HCT116 (cell line): Measurements from ENCODE around the gene SLC12A7. TPM values are rescaled to one million over a fixed set of nuclear protein-coding genes. Genes with fewer than 3 reads are reported as not detected.

Experiments
- ATAC-seq: fragments of 200-7000 bp; cut with Tn5 transposase; 2 replicates; pipeline ENCODE4 v1.9.1; 2020; ENCODE audit warnings: mild to moderate bottlenecking, moderate library complexity
- BruUV-seq: library from RNA; stranded (reverse); fragments of 400-500 nt; replicated peaks from 2 replicates; lab custom pipeline; 2021; lab: Mats Ljungman, UMichigan
- CTCF ChIA-PET: fragments of 300-600 bp; sonication (Branson Sonifier 250); formaldehyde crosslinking; loops from one replicate; lab custom pipeline; 2021; ENCODE audit warnings: antibody characterized with exemption; lab: Charles Lee
- POLR2A ChIA-PET: fragments of 300-600, 350-600 bp; sonication (Branson Sonifier 250); formaldehyde crosslinking; loops from one replicate; lab custom pipeline; 2021; ENCODE audit warnings: antibody characterized with exemption; lab: Charles Lee
- RAD21 ChIA-PET, 2 experiments: fragments of 300-600 bp; sonication (Branson Sonifier 250); formaldehyde crosslinking; loops; one replicate each; lab custom pipeline; 2023; ENCODE audit warnings: low total read pairs in 2 of 2; ENCODE audit not compliant: uncharacterized antibody in 2 of 2, unreplicated experiment in 2 of 2, low non-redundant PET in 1 of 2; lab: Charles Lee
- DNase-seq: peaks from one replicate; pipeline ENCODE4 v3.0.0-alpha.2; 2010; ENCODE audit warnings: low read depth, low spot score
- H2AFZ ChIP-seq: fragments of 200-600 bp; shearing (Covaris generic), sonication (generic); 2 replicates; pipeline ENCODE4 v1.6.1; 2017; ENCODE audit warnings: low read depth, mixed run types, mixed read lengths, antibody characterized with exemption, low read length; ENCODE audit not compliant: poor library complexity, severe bottlenecking
- H3K27ac ChIP-seq: 2 replicates; pipeline ENCODE4 v1.5.1; 2012; ENCODE audit warnings: low read depth, low read length
- H3K27me3 ChIP-seq: fragments of 200-600 bp; sonication (generic); 2 replicates; pipeline ENCODE4 v1.6.1; 2016; ENCODE audit warnings: mixed run types, low read length, mixed read lengths; ENCODE audit not compliant: insufficient read depth
- H3K36me3 ChIP-seq, 2 experiments: fragments of 200-500 bp in 1 of 2; fragments of 200-600 bp in 1 of 2; sonication (Bioruptor generic) in 1 of 2; sonication (generic) in 1 of 2; 2 replicates each; pipeline versions ENCODE4 v1.5.1 to v1.6.1; 2014 to 2016; ENCODE audit warnings: low read length in 2 of 2, inconsistent platforms in 1 of 2, mixed read lengths in 1 of 2, mixed run types in 1 of 2; ENCODE audit not compliant: insufficient read depth in 2 of 2, control insufficient read depth in 1 of 2
- H3K4me1 ChIP-seq, 2 experiments: fragments of 200-600 bp in 1 of 2; sonication (generic) in 1 of 2; 2 replicates each; pipeline versions ENCODE4 v1.5.1 to v1.6.1; 2012 to 2017; ENCODE audit warnings: low read length in 2 of 2, inconsistent platforms in 1 of 2, mild to moderate bottlenecking in 1 of 2, mixed read lengths in 1 of 2, mixed run types in 1 of 2, moderate library complexity in 1 of 2; ENCODE audit not compliant: insufficient read depth in 2 of 2, control insufficient read depth in 1 of 2
- H3K4me2 ChIP-seq: fragments of 200-600 bp; sonication (generic); 2 replicates; pipeline ENCODE4 v1.6.1; 2017; ENCODE audit warnings: mixed run types, low read length, mixed read lengths
- H3K4me3 ChIP-seq, 2 experiments: fragments of 200-600 bp in 1 of 2; sonication (generic) in 1 of 2; replicated peaks in 1 of 2; 2 replicates each; pipeline ENCODE4 v1.5.1; 2011 to 2016; ENCODE audit warnings: low read length in 2 of 2, control low read depth in 1 of 2, low read depth in 1 of 2, mild to moderate bottlenecking in 1 of 2, mixed read lengths in 1 of 2, mixed run types in 1 of 2
- H3K79me2 ChIP-seq: fragments of 200-600 bp; sonication (generic); 2 replicates; pipeline ENCODE4 v1.6.1; 2017; ENCODE audit warnings: mild to moderate bottlenecking, mixed run types, low read length, moderate library complexity, mixed read lengths; ENCODE audit not compliant: insufficient read depth
- H3K9ac ChIP-seq: fragments of 200-600 bp; sonication (generic); 2 replicates; pipeline ENCODE4 v1.6.1; 2016; ENCODE audit warnings: low read length, mixed read lengths
- H3K9me2 ChIP-seq: fragments of 200-600 bp; sonication (generic), shearing (Covaris generic); 2 replicates; pipeline ENCODE4 v1.6.1; 2017; ENCODE audit warnings: mixed run types, mild to moderate bottlenecking, moderate library complexity; ENCODE audit not compliant: insufficient read depth
- H3K9me3 ChIP-seq, 2 experiments: fragments of 200-500 bp in 1 of 2; fragments of 200-600 bp in 1 of 2; sonication (Bioruptor generic) in 1 of 2; sonication (generic) in 1 of 2; 2 replicates each; pipeline ENCODE4 v1.6.1; 2014 to 2017; ENCODE audit warnings: low read length in 2 of 2, mixed read lengths in 2 of 2, inconsistent platforms in 1 of 2, low read depth in 1 of 2, mild to moderate bottlenecking in 1 of 2, mixed run types in 1 of 2, moderate library complexity in 1 of 2; ENCODE audit not compliant: control insufficient read depth in 1 of 2, insufficient read depth in 1 of 2
- H4K20me1 ChIP-seq: fragments of 200-600 bp; sonication (generic), shearing (Covaris generic); 2 replicates; pipeline ENCODE4 v1.6.1; 2017; ENCODE audit warnings: mixed run types, mild to moderate bottlenecking, moderate library complexity; ENCODE audit not compliant: insufficient read depth
- ATF3 ChIP-seq: IDR thresholded peaks from 2 replicates; pipeline ENCODE4 v1.6.1; 2012
- CBX3 ChIP-seq: IDR thresholded peaks from 2 replicates; pipeline ENCODE4 v1.6.1; 2012; ENCODE audit warnings: low read depth
- CEBPB ChIP-seq: IDR thresholded peaks from 2 replicates; pipeline ENCODE4 v1.6.1; 2012; ENCODE audit warnings: low read depth
- CTCF ChIP-seq, 3 experiments: fragments of 200-600 bp in 1 of 3; sonication (generic) in 1 of 3; IDR thresholded peaks in 2 of 3; conservative IDR thresholded peaks in 1 of 3; 2 replicates each; pipeline ENCODE4 v1.5.1; 2012 to 2017; ENCODE audit warnings: low read depth in 2 of 3, low read length in 2 of 3, antibody characterized with exemption in 1 of 3, borderline replicate concordance in 1 of 3, control low read depth in 1 of 3, mild to moderate bottlenecking in 1 of 3, mixed read lengths in 1 of 3, mixed run types in 1 of 3, moderate library complexity in 1 of 3; ENCODE audit not compliant: insufficient read depth in 1 of 3
- EGR1 ChIP-seq: IDR thresholded peaks from 2 replicates; pipeline ENCODE4 v1.6.1; 2012; ENCODE audit warnings: low read depth
- ELF1 ChIP-seq: IDR thresholded peaks from 2 replicates; pipeline ENCODE4 v1.6.1; 2012; ENCODE audit warnings: low read depth, borderline replicate concordance
- EZH2 ChIP-seq: fragments of 200-600 bp; sonication (generic); IDR thresholded peaks from 2 replicates; pipeline ENCODE4 v1.6.1; 2017; ENCODE audit warnings: antibody characterized with exemption, mixed run types
- EZH2phosphoT487 ChIP-seq: fragments of 200-600 bp; IDR thresholded peaks from 2 replicates; pipeline ENCODE4 v1.6.1; 2018; ENCODE audit warnings: antibody characterized with exemption, borderline replicate concordance
- FOSL1 ChIP-seq: IDR thresholded peaks from 2 replicates; pipeline ENCODE4 v1.6.1; 2012; ENCODE audit warnings: low read depth
- MAX ChIP-seq: IDR thresholded peaks from 2 replicates; pipeline ENCODE4 v1.6.1; 2012
- POLR2A ChIP-seq: IDR thresholded peaks from 2 replicates; pipeline ENCODE4 v1.7.0; 2011; ENCODE audit warnings: borderline replicate concordance; ENCODE audit not compliant: insufficient read depth, insufficient read length; ENCODE audit errors: extremely low read depth
- POLR2AphosphoS5 ChIP-seq: IDR thresholded peaks from 2 replicates; pipeline ENCODE4 v1.6.1; 2011; ENCODE audit warnings: mild to moderate bottlenecking, low read depth, low read length, moderate library complexity
- RAD21 ChIP-seq: IDR thresholded peaks from 2 replicates; pipeline ENCODE4 v1.6.1; 2012; ENCODE audit warnings: low read depth, mild to moderate bottlenecking
- REST ChIP-seq: IDR thresholded peaks from 2 replicates; pipeline ENCODE4 v1.6.1; 2012; ENCODE audit warnings: low read depth
- SRF ChIP-seq: IDR thresholded peaks from 2 replicates; pipeline ENCODE4 v1.6.1; 2012; ENCODE audit warnings: low read depth
- YY1 ChIP-seq: IDR thresholded peaks from 2 replicates; pipeline ENCODE4 v1.6.1; 2011; ENCODE audit warnings: low read length, low read depth, moderate library complexity, mild to moderate bottlenecking; ENCODE audit not compliant: insufficient replicate concordance; ENCODE audit errors: extremely low read depth
- ZBTB33 ChIP-seq: IDR thresholded peaks from 2 replicates; pipeline ENCODE4 v1.6.1; 2011; ENCODE audit warnings: mild to moderate bottlenecking, low read length, moderate library complexity; ENCODE audit not compliant: insufficient replicate concordance; ENCODE audit errors: extremely low read depth
- ZFX ChIP-seq: fragments of 450-650 bp; IDR thresholded peaks from 2 replicates; pipeline ENCODE4 v1.6.1; 2017
- ZNF274 ChIP-seq: fragments of 200-500 bp; sonication (Bioruptor generic); IDR thresholded peaks from 2 replicates; pipeline ENCODE4 v1.6.1; 2014; ENCODE audit warnings: mild to moderate bottlenecking, low read depth, low read length, inconsistent platforms
- intact Hi-C: fragments of 100-400 bp; cut with micrococcal nuclease; formaldehyde crosslinking; loops from 2 replicates; pipeline ENCODE4 v1.10.0; 2022
- total RNA-seq: library from RNA; stranded (reverse); gene quantifications from one replicate; pipeline ENCODE4 v1.2.1, GENCODE V29; 2021; ENCODE audit not compliant: unreplicated experiment

SLC12A7 gene
- total RNA-seq, 1 experiment from 2014 or later, result 29.6 TPM

GRCh38 chr5:1067141-1068121 is 44.4 kb downstream of the SLC12A7 start:
- intact Hi-C loops, result no loop called here
- ATAC-seq, result no peak
- Histone ChIP-seq H3K79me2 (no peaks in the 10 kb centered on the region), H4K20me1 (no peaks in the 10 kb centered on the region), H3K9me2 (no peaks in the 10 kb centered on the region), H3K9me3 (no peaks in the 10 kb centered on the region), H3K27ac (no peak overlapping the region), H2AFZ (no peak overlapping the region), H3K27me3 (no peaks in the 10 kb centered on the region), H3K36me3 (no peaks in the 10 kb centered on the region; a peak in 1 of 4 replicates), H3K4me2 (no peak overlapping the region), H3K9ac (no peak overlapping the region), H3K4me1 (no peaks in the 10 kb centered on the region), H3K4me3 (no peak overlapping the region)
- CTCF ChIA-PET, result no interaction called here
- POLR2A ChIA-PET, result no interaction called here
- BruUV-seq, result no TSS peak
- DNase-seq, result no peak
- no peak for TF ChIP-seq FOSL1
- no peak for TF ChIP-seq ATF3
- TF ChIP-seq EZH2, result no peak
- no peak for TF ChIP-seq RAD21
- no peak for TF ChIP-seq ZFX
- no peak for TF ChIP-seq SRF
- TF ChIP-seq YY1, result no peak
- no peak for TF ChIP-seq MAX
- TF ChIP-seq CTCF (IDR thresholded peaks at IDR 0.05 in 2 of 3, conservative IDR thresholded peaks at IDR 0.05 in 1 of 3; ENCODE audit: borderline replicate concordance in 1 of 3, insufficient read depth in 1 of 3, low read depth in 2 of 3, low read length in 2 of 3), result no peak
- no peak for TF ChIP-seq CEBPB
- TF ChIP-seq ELF1, result no peak
- TF ChIP-seq ZBTB33, result no peak
- no peak for TF ChIP-seq POLR2AphosphoS5
- no peak for TF ChIP-seq ZNF274
- TF ChIP-seq CBX3, result no peak
- TF ChIP-seq EGR1, result no peak
- TF ChIP-seq EZH2phosphoT487, result no peak
- no peak for TF ChIP-seq POLR2A
- no peak for TF ChIP-seq REST
- RAD21 ChIA-PET, result no interaction called here
